CD4-positive, alpha-beta T cell treated with Interleukin-1 beta for 1 hour (primary cell): ENCODE data around the gene PDE2A.

Experiments used
- DNase-seq, 2 donors: peaks; one replicate each; pipeline ENCODE4 v3.0.0-alpha.2; 2020 to 2022

Gene PDE2A

DNA sequence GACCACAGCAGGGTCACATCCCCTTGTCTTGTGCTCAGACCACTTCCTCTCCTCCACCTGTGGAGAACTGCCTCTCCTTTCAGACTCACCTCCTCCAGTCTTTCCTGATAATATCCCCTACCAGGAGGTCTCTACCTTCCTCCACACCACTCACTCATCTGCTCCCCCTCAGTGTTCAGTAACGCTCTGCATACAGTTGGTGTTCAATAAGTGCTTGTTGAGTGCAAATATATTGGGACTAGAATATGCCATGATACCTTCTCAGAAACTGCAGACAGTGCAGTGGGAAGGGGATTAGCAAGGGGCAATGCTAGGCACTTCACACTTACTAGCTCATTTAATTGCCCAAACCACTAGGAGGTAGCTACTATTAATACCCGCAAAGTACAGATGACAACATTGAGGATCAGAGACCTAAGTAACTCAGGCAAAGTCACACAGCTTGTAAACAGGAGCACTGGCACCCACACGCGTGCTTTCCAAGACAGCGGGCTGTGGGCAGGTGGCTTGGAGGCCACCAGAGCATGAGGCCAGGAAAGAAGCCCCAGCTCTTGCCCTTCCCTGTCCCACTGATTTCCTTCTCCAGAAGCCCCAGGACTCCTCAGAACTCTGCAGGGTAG, 8.1 kb upstream of the PDE2A start:
- no peak for DNase-seq

DNA sequence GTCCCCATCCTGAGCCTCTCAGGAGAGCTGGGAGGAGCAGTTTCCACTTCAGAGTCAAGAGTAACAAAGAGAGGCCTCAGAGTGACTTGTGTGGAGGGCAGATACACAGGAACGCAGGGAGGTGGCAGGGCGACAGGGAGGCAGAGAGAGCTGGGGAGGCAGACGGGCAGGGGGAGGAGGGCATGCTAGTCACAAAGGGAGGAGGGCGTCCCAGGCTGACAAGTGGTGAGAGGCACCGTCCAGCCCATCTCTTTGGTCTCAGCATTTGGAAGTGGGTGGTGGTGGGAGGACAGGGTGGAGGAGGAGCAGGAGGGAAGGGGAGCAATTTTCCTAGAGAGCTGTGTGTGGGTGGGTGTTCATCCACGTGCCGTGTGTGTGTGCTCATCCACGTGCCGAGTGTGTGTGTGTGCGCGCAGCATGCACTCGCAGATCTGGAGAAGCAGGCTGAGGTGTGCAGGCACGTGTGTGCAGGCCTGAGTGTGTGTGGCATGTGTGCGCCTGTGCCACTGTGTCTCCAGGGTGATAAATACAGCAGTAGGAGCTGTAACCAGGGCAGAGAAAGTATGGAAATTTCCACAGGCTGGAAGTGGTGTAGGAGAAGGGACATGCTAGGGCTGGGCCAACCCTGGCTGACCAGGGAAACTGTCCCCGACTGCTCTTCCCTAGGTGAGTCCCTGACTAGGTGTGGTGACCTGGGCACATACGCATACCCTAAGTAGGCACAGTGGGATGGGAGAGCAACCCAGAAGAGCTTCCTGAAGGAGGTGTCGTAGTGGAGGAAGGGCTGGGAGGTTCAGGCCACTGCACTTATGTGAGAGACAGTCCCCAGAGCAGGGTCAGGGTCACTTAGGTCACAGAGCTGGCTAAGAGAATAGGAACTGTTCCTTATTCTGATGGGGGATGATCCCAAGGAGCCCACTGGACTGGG, 7.3 kb upstream of the PDE2A start:
- no peak for DNase-seq

DNA sequence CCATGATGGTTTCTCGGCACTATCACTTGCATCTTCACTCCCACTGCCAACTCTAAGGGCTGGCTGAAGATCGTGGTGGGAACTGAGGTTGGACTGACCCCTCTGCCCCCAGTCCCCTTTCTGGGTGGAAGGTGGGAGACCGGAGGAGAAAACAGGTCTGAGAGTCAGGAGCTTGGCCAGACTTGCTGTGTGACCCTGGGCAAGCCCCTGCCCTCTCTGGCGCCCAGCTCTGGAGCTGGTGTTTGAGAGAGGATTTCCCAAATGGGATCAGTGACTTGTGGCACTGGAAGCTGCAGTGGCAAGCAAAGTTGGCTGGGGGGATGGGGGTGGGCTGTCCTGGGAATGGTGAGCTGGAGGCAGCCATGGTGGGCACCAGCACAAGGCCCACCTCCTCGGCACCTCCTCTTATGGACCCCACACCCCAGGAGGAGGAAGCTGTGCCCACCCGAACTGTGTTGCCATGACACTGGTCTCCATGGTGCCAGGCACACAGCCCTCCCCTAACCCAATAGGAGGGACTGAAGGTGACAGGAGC, 6.5 kb upstream of the PDE2A start:
- no peak for DNase-seq

DNA sequence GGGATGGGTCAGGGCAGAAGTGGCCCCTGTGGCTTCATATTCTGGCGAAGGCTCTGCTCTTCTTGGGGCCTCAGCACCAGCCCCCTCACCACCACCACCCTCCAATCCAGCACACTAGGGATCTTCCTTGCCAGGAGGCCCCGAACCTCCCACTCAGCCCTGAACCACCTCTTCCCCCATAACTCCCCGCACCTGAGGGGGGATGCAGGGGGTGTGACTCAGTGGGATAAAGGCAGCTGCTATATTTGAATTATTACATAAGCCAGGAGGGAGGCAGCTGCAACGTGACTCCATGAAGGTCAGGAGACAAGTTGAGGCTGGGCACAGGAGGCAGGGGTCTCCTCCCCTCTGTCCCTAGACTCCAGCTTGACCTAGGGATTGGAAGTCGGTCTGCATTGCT, 5.6 kb upstream of the PDE2A start:
- DNase-seq: no peak

DNA sequence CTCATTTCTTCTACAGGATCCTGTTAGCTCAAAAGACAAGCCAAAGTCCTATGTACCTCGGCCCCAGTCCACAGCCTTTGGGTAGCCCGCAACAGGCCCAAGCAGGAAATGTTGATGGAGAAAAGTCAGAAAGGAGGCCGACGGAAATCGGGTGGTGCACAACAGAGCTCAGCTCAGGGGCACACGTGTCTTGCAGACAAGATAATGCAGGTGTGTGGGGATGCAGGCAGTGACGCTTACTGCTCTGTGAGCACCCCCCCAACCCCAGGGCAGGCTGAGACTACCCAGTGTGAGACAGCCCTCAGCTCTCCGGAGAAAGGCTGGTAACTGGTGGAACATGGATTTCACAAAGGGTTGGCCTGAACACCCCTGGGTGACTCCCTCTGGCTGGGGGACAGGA, 4.3 kb upstream of the PDE2A start:
- DNase-seq: no peak

DNA sequence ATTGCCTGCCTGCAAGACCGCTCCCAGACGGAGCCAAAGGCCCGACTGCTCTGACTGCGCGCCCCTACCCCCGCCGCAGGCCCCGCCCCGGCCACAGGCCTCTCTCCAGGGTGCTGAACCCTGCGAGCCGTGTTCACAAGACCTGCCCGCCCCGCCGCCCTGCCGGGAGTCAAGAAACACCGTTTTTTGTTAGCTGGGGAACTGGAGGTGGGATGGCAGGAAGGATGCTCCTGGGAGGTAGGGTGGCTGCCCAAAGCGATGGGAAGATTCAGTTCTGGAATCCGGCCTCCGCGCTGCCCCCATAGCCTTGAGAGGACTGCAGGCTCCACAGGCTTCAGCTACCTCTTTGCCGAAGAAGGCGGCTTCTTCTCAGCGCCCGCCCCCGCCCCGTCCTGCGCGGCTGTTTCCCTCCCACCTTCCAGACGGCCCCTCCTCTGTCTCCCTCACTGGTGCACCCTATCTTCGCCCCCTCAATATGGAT, 2.7 kb upstream of the PDE2A start:
- peak; percentile 54 to 59 for DNase-seq

DNA sequence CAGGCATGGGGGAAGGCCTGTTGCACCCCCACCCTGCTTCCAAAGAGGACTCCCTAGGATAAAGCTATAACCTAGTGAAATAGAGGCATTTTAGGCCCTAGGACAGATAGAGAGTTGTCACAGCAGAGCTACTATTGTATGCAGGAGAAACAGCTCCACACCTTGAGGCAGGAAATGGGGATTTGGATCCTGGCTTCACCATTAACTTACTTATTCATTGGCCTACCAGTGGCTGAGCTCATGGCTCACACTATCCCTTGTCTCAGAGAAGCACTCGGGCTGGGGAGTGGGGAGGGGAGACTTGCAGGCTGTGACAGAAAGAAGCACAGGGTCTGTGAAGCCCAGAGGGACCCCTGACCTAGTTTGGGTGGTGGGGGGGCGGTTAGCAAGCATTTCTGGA, 999 bp upstream of the PDE2A start:
- DNase-seq: no peak

DNA sequence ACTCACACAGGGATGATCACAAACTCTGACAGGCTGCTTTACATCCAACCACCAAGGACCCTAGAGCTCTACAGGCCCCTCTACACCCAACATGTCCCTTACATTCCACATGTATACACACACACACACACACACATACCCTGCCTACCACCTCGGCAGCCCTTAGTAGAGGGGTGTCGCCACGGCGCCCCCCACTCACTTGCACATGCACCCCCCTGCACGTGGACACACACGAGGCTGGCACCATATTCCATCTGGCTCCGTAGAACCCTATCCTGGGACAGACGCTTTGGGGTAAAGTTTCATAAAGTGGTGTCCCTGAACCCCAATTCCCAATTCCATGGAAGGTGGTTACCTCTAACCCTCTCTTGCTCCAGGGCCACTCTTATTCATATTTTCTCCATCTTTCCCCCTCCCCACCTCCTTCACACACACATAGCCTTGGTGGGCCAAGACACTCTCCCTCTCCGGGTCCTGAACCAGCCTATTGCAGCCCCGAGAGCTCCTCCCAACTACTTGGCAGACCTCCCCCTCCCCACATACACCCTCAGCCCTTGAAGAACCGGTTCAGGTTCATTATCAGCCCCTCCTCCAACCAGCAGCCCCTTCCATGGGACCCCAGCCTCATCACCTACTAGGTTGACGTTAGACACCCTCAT, 809 bp downstream of the PDE2A start:
- DNase-seq: no peak

DNA sequence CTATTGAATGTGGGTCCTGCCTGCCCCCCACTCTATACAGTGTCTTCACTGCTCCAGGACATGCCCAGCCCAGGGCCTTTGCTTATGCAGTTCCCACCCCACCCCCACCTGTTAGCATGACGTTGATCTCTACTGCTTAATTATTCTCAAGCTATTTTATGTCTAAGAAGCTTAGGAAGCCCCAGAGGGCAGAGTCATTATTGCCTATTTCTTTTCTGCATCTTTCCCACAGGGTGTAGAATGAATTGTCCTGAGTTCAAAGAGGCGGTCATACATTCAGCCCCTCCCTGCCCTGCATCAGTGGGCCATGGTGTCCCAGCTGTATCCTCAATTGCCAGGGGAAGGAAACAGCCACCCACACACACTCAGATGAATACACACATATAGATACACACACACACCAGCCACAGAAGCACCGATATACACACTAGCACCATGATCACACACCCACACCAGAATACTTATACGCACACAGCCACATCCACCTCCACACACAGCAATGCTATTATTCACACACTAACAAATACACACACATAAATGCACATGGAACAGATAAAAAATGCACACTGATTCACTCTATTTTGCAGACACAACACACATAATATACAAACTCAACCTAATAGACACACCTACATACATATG, 1.5 kb downstream of the PDE2A start:
- DNase-seq: no peak

DNA sequence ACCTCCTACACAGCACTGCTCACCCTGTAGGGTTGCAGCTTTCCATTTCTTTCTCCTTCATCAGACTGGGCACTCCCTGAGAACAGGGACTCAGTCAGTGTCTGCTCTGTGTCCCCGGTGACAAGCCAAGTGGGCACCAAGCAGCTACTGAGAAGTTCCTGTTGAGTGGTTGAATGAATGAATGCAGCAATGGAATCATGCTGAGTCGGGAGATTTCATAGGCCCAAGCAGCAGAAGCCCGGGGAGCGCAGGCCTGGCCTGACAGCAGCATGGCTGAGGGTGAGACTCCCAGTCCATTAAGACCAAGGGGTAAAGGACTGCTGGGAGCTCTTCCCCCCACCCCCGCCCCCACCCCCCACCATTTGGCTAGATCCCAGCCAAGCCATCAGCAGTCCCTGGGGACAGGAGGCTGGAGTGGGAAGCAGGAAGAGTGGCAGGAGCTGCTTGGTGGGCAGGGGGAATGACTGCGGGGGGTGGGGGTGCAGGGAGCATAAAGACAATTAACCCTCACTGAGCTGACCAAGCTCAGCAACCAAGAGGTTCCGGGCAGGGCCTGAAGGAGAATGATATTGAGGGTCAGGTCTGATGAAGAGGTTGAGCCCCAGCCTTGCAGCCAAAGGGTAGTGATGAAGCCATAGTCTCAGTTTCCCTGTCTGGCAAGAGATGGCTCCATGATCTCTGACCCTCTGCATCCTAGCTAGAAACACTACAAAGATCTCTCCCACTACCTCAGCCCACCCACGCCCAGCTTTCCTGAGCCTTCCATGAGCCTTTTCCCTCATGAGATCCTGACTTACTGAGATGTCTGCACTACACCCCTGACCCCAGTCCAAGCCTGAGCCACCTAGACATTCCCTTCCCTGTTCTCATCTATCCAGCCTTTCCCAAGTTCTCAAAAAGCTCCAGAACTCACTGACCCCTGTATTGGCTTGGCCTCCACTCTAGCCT, 2.8 kb downstream of the PDE2A start:
- DNase-seq: no peak

DNA sequence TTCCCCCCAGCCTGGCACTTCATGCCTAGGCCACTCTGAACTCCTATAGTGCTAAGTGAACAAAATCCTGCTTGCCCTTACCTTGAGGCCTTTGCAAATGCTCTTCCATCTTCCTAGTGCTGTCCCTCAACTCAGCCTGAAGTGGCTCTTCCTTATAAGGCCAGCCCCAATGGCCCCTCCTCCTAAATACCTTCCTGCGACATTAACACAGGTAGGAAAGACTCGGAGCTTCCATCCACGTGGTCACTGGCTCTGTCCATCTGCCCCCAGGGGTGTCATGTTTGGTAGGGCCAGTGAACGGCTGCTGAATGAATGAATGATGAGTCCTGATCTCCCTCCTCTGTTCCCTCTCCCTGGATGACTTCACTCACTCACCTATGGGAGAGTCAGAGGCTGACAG, 4.2 kb downstream of the PDE2A start:
- DNase-seq: no peak

DNA sequence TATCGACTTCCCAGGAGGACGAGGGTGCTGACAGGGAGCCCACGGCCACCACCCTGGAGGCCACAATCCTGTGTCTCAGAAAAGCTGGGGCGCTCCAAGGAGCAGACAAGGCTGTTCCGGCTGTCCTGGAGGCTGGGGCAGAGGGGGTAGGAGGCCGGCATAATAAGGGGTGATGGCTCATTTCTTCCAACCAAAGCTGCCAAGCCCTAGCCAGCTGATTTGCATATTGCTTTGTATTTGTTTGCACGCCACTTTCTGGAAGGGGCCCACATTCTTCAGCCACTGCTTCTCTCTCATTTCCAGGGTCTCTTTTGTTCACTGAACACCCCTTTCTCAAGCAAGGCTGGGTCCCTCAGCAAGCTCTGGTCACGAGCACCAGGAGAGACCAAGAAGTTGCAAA, 4.7 kb downstream of the PDE2A start:
- no peak for DNase-seq

DNA sequence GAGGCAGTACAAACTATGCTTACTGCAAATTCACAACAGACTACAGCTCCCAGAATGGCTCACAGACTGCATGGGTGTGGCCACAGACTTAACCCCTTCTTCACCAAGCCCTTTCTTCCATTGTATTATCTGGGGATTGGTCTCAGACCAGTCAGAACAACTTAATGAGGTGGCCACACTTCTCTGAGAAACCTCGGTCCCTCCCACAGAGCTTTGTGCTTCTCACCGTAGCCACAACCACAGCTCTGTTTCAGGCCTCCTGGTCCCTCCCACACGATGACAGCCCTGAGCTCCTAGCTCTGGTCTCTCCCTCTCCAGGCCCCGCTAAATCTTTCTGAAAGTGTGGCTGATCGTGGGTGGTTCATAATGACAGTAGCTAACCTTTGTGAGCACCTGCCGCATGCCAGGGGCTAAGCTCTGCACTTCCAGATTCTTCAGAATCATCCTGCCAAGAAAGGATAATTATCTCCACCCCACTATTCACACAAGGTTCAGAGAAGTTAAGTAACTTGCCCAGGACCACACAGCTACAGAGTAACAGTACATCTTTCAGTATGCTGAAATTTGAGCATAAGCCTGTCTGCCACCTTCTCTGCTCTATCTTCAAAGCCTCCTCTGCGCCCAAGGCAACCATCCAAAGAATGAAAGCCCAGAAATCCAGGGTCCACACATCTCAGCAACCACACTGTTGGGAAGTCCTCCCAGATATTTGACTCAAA, 5.4 kb downstream of the PDE2A start:
- no peak for DNase-seq

DNA sequence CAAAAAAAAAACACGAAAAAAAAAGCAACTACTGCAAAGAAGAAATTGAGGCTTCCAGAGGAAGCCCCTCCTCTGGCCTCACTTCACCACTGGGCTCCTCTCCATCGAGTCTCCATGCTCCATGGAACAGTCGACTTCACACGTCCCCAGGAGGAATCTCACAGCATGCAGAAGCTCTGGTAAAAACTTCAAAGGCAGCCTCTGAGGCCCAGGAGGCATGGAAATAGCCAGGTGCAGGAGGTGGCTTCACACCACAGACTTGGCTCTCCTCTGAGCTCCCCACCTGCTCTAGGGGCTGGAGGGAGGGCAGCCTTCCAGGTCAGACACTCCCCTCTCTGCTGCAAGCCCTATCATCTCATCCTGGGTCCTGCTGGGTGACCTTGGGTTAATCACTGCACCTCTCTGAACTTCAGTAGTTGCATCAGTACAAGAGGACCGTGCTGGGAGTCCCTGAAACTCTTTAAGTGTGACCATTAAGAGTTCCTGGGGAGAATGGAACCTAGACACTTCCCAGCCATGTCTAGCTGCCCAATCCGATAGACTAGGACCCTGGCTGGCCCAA, 8.2 kb downstream of the PDE2A start:
- no peak for DNase-seq

DNA sequence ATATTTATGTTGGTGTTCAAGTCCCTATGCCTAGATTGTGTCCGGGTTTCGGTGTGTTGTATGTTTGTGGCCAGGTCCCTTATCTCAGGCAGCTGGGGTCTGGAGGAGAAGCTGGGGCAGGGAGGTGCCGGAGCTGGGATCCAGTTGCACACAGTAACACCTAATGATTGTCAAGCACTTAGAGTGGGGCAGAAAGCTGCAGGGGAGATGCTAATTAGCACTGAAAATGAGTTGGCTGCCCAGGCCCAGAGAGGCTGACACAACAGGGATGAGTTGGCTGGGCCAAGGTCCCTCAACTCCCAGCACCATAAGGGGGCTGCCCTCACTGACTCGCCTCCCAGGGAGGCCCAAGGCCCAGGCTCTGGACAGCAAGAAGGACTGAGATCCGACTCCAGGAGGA, 12.2 kb downstream of the PDE2A start:
- DNase-seq: no peak

DNA sequence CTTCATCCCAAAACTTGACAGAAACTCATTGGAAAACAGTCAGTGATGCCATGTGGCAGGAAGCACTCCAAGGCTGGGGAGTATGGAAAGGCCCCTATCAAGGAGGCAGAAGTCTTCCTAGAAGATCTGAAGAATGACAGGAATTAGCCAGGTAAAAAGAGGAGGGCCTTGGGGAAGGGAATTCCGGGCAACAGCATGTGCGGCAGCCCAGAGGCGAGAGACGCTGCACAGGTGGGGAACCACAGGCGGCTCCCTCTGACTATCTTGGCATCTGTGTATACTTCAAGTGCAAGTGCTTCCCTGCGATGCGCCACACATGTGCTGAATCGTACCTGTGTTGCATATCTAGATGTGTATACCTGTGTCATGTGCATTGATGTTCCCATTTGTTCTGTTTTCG, 12.7 kb downstream of the PDE2A start:
- DNase-seq: no peak

DNA sequence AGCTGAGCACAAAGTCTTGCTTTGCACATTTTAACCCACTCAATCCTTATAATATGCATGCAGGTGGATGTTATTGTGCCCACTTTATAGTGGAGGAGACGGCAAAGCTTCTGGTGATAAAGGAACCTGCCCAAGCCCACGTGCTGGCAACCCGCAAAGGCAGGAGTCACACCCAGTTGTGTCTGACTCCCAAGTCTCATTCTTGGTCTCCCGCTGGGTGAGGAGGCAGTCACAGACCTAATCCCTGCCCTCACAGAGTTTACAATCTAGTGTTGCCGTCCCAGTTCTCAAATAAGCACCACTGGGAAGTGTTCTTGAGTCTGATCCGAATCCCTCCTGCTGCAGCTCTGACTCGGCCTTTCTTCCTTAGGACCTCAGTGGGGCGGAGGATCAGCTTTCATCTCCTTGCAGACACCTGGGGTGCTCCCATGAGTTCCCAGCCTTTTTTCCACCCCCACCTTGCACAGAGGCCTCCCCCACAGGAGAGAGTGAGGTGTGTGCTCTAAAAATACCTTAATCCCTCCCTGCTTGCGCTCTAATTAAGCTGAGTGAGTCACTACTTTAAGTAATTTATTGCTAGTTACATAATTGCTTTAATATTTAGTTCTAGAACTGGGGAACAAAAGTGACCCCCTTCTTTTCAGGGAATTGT, 15.1 kb downstream of the PDE2A start:
- DNase-seq: no peak

DNA sequence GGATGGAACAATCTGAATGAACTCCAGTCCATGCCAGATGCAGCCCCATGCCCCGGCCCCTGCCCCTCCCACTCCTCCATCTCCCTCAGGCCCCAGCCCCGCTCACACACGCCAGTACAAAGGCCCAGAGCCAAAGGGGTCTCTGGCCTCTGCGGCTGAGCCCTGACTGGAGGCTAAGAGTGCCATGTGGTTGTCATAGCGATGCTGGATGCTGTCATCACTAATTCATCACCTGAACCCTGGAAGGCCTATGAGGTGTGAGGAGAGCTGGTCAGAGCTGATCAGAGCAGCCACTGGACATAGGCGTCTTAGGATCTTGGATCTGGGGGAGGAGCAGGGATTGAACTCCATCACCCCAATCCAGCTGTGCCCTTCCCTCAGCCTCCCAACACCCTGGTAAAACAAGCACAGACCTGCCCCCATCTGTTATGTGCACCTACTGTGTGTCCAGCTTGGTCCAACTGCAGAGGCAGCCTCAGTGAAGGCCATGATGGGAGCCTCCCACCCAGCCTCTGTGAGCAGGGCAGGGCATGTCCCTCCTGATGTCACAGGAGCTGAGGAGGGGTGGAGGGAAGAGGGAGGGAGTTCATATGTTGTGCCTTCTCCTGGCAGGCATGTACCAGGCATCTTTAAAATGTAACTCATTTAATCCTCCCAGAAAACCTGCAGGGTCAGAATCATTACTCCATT, 16.7 kb downstream of the PDE2A start:
- DNase-seq: no peak

DNA sequence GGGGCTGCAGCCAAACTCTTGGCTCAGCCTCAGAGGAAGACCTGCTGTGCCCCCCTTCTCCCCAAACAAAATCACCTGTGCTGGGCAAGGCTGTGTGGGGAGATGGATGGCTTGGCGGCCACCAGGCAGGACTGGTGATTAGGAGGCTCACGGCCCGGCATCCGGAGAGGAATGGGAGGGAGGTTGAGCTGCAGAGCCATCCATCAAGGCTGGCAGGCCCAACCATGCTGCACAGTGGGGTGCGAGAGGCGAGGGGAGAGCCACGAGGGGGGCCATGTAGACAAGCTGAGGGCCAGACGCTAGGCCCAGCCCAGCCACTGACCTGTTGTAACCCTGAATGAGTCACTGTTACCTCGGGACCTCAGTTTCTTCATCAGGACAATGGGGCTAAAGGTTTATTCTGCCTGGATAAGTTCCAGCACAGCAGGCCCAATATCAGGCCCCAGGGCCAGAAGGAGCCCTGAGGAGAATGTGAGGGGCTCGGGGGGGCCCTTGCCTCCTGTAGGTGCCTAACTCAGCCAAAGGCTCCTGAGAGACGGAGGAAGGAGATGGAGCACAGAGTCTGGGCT, 18.2 kb downstream of the PDE2A start:
- no peak for DNase-seq
